Adrenal gland (tissue), 5 donors: ENCODE measurements around the gene ANKRD30A.

ENCODE experiments used
- CTCF ChIP-seq, 6 experiments: fragments of 450-650 bp in 4 of 6; fragments of 200-600 bp in 2 of 6; sonication (generic) in 1 of 6; IDR thresholded peaks; 1 replicate in 5 of 6; 2 replicates in 1 of 6; pipeline versions ENCODE4 v1.5.1 to v1.8.0; 2016 to 2021; ENCODE audit warnings: antibody characterized with exemption in 6 of 6, mild to moderate bottlenecking in 2 of 6, moderate library complexity in 1 of 6
- POLR2A ChIP-seq, 2 donors: fragments of 450-650 bp; IDR thresholded peaks; one replicate each; pipeline ENCODE4 v1.6.1; 2017; ENCODE audit warnings: antibody characterized with exemption in 2 of 2, mild to moderate bottlenecking in 2 of 2, moderate library complexity in 1 of 2
- donor health status: DM: no; HTN: no; CAD: no.

DNA sequence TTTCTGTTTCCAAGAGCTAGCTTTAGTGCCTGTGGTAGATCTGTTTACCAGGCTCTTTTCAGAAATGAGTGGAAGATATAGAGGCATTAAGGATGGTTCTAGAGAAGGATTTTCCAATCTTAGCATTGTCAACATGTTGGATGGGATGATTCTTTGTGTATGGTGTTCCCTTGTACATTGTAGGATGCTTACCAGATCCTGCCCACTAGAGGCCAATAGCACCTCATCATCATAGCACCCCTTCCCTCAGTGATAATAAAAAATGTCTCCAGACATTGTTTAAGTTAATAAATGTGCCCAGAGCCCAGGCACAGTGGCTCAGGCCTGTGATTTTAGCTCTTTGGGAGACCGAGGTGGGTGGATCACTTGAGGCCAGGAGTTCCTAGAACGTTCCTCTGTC lies 121.2 kb downstream of the ANKRD30A start:
- TF ChIP-seq POLR2A (IDR thresholded peaks at IDR 0.05) (no peak), CTCF (IDR thresholded peaks at IDR 0.05) (no peak)
